Measurements from ENCODE around the gene PRKAG2.

- TF ChIP-seq POLR2A (IDR thresholded peaks at IDR 0.05) (no peak), CTCF (IDR thresholded peaks at IDR 0.05) (no peak)
Measured at GRCh38 chr7:151509670-151510333, 367.1 kb downstream of the PRKAG2 start.

Data from Peyer's patch (tissue), 4 donors.